Cardiac muscle cell (in vitro differentiated cells and primary cell): ENCODE data around the gene RARRES2. TPM values are rescaled to one million over a fixed set of nuclear protein-coding genes. Genes with fewer than 3 reads are reported as not detected.

Experiments used
- DNase-seq, 2 donors: peaks; one replicate each; pipeline versions ENCODE4 v3.0.0 to v3.0.0-alpha.2; 2010 to 2017; ENCODE audit warnings: low read depth in 1 of 2, low spot score in 1 of 2
- H3K27ac ChIP-seq: fragments of 200-600 bp; sonication (generic); 2 replicates; pipeline ENCODE4 v1.5.1; 2016
- H3K27me3 ChIP-seq: fragments of 200-600 bp; sonication (generic); 2 replicates; pipeline ENCODE4 v1.6.0; 2016; ENCODE audit warnings: control low read depth
- H3K36me3 ChIP-seq: fragments of 200-600 bp; sonication (generic); 2 replicates; pipeline ENCODE4 v1.5.1; 2016; ENCODE audit warnings: control low read depth
- H3K4me1 ChIP-seq: fragments of 200-600 bp; sonication (generic); 2 replicates; pipeline ENCODE4 v1.8.1; 2017; ENCODE audit warnings: low read depth, mild to moderate bottlenecking, mixed run types
- H3K4me3 ChIP-seq: fragments of 200-600 bp; sonication (generic); 2 replicates; pipeline ENCODE4 v1.5.1; 2016; ENCODE audit warnings: mild to moderate bottlenecking
- H3K9me3 ChIP-seq: fragments of 200-600 bp; sonication (generic); 2 replicates; pipeline ENCODE4 v1.5.1; 2017; ENCODE audit warnings: low read depth, mild to moderate bottlenecking, control low read depth
- polyA plus RNA-seq: library from polyadenylated mRNA; unstranded; fragments of >200 nt; fragmentation: Nextera tagmentation; extraction: Ambion mirVana; gene quantifications from 2 replicates; pipeline ENCODE4 v1.2.1, GENCODE V29; 2016
- total RNA-seq: library from RNA; depleted of rRNA; stranded (reverse); fragments of >200 nt; gene quantifications from 2 replicates; pipeline ENCODE4 v1.2.3, GENCODE V29; 2016
- TF ChIP-seq, protein P1 (sequence below): IDR thresholded peaks from 2 replicates; pipeline ENCODE4 v1.5.1; 2012; ENCODE audit warnings: low read depth, mild to moderate bottlenecking, low read length

The RARRES2 gene
- total and polyA plus RNA-seq, 2 experiments from 2014 or later = 5.5 to 8.3 TPM

DNA sequence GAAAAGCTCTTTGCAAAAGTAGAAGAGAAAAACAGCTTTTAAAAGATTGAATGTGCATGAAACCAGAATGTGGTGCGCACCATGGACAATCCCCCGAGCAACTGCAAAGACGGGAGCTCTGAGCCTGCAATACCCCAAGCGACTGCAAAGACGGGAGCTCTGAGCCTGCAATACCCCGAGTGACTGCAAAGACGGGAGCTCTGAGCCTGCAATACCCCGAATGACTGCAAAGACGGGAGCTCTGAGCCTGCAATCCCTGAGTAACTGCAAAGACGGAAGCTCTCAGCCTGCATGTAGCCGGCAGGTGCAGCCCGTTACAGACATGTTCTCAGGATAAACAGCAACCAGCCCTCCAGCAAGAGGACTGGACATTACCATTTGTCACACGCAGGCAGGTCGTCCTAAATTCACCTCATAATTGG lies 43.9 kb upstream of the RARRES2 start:
- no peak for DNase-seq
- Histone ChIP-seq H3K27me3 (no peaks in the 10 kb centered on the region), H3K27ac (peak overlapping the region; percentile 84)

DNA sequence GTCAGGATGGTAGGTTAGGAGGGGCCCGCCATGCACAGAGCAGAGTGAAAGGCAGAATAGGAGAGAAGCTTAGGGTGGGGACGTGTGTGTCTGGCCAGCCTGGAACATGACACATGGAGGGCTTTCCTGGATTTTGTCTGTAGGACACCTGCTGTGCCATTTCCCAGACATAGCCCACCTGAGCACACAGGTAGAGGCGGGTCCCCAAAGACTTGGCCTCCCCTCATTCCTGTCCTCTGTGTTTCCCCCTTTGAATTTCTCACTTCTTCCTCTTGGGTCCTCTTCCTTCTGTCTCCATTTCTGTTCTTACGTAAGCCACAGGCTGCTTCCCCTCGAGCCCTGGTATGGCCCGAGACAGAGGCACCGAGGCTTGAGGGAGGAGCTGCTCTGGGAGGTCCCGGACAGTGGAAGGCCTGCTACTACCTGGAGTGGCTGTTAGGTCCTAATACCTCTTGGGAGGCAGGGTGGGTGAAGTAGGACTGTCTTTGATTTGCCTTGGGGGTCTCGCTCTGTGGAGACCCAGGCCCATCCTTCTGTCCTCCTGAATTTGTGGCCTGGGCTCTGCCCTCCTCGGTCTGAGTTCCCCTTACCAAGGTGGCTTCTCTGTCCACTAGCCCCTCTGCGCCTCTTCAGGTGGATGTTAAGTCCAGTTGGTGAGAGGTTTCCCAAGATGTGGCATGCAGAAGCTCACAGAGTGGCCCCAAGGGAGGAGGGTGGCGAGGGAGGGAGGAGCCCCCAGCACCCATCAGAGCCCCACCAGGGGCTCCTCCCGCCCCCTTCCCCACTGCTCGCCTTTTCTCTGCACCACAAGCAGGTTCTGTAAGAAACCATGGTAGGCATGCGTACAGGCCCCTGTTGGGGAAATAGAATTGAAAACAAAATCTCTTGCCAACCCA lies 43.2 kb upstream of the RARRES2 start:
- TF ChIP-seq, protein P1, sequence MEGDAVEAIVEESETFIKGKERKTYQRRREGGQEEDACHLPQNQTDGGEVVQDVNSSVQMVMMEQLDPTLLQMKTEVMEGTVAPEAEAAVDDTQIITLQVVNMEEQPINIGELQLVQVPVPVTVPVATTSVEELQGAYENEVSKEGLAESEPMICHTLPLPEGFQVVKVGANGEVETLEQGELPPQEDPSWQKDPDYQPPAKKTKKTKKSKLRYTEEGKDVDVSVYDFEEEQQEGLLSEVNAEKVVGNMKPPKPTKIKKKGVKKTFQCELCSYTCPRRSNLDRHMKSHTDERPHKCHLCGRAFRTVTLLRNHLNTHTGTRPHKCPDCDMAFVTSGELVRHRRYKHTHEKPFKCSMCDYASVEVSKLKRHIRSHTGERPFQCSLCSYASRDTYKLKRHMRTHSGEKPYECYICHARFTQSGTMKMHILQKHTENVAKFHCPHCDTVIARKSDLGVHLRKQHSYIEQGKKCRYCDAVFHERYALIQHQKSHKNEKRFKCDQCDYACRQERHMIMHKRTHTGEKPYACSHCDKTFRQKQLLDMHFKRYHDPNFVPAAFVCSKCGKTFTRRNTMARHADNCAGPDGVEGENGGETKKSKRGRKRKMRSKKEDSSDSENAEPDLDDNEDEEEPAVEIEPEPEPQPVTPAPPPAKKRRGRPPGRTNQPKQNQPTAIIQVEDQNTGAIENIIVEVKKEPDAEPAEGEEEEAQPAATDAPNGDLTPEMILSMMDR = no peak
- DNase-seq = no peak
- Histone ChIP-seq H3K36me3 (no peaks in the 10 kb centered on the region), H3K9me3 (no peaks in the 10 kb centered on the region), H3K27me3 (no peaks in the 10 kb centered on the region), H3K4me3 (no peak overlapping the region), H3K27ac (peak overlapping the region; percentile 84), H3K4me1 (peaks cover 28% of the 10 kb centered on the region)

More for the DNA sequence above, 43.9 kb upstream of the RARRES2 start:
- TF ChIP-seq, protein P1 = no peak
- Histone ChIP-seq H3K4me1 (peaks cover 25% of the 10 kb centered on the region), H3K4me3 (no peak overlapping the region), H3K36me3 (no peaks in the 10 kb centered on the region), H3K9me3 (no peaks in the 10 kb centered on the region)

DNA sequence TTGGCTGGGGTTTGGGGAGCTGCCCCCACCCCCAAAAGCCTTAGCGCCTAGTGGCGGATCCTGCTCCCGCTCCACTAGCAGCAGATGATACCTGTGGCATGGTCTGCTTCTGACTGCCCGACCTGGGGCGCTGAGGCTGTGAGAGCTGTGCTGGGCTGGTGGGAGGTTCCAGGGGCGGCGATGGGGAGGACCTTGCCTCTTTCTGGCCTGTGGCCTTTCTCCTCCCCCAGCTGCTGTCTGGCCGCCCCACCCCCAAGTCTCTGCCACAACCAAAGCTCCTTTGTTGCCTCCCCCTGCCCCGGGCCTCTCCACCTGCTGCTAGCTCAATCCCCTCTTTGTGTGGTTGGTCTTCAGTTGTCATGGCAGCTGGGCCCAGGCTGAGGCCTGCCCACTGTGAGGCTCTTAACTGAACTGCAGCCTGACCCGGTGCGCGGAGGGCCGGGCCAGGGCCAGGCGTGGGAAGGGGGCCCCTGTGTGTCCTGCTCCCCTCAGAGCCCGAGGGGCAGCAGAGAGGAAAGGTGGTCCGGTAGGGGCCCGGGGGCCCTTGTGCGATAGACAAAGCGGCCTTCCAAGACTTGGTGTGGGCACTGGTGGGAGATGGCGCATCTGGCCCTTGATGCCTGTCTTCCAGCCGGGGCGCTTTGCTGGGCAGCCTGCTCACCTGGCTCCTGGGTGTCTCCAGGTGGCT lies 42.4 kb upstream of the RARRES2 start:
- H3K27me3 ChIP-seq = no peaks in the 10 kb centered on the region
- peak overlapping the region; percentile 84 for H3K27ac ChIP-seq
- TF ChIP-seq, protein P1 = no peak
- peaks cover 28% of the 10 kb centered on the region for H3K4me1 ChIP-seq
- no peaks in the 10 kb centered on the region for H3K36me3 ChIP-seq
- no peak overlapping the region for H3K4me3 ChIP-seq
- DNase-seq = peak in 1 of 2 donors; percentile 90
- H3K9me3 ChIP-seq = no peaks in the 10 kb centered on the region

DNA sequence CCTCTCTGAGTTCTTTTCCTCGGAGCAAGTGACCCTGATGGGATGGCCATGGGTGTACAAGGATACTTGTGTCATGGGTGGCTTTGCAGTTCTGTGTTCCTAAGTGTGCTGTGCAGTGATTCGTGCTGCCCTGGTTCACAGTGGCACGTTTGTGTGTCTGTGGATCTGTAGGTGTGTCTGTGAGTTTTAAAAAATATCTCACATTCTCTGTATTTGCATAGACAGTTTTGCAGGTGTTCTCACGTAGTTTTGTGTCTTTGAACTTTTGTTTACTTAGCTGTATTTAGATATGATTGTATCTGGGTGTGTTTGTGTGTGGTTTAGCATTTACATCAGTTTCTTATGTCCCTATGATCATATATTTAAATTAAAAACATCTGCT lies 41.4 kb upstream of the RARRES2 start:
- DNase-seq = no peak
- TF ChIP-seq, protein P1 = no peak
- H3K4me3 ChIP-seq = no peak overlapping the region

DNA sequence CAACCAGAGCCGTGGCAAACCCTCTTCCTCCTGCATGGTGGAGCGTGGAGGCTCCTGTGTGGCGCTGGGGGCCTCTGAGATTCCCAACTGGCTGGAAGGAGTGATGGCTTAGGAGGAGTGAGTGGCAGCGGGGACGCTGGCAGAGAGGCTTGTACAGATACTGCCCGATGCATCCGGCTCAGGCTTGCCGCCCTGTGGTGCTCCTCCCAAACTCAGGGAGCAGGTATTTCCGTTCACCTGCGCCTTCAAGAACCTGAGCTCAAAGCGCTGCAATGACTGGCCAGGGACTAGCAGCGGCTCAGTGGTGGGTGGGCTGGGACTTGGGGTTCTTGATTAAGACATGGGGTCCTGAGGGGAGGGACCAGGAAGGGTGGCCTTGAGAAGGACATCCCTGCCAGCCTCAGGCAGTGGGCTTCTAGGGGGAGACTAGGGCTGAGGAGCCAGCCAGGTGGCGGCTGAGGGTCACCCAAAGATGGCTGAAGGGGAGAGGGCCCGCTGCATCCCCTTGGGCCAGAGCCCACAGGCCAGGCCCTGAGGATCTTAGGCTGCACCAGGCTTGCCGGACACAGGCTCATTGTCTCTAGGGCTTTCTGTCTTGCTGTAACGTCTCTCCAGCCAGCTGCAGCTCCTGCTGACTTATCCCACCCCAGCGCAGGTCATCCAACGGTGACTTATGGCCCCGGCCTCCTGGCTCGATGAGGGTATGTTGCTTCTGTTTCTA lies 40.9 kb upstream of the RARRES2 start:
- H3K27ac ChIP-seq = no peak overlapping the region
- TF ChIP-seq, protein P1 = no peak

More for the DNA sequence above, 41.4 kb upstream of the RARRES2 start:
- H3K27ac ChIP-seq = peak overlapping the region; percentile 84
- H3K36me3 ChIP-seq = no peaks in the 10 kb centered on the region
- no peaks in the 10 kb centered on the region for H3K9me3 ChIP-seq
- peaks cover 31% of the 10 kb centered on the region for H3K4me1 ChIP-seq
- H3K27me3 ChIP-seq = no peaks in the 10 kb centered on the region

More for the DNA sequence above, 40.9 kb upstream of the RARRES2 start:
- Histone ChIP-seq H3K4me3 (no peak overlapping the region), H3K9me3 (no peaks in the 10 kb centered on the region), H3K27me3 (no peaks in the 10 kb centered on the region), H3K36me3 (no peaks in the 10 kb centered on the region), H3K4me1 (peaks cover 33% of the 10 kb centered on the region)
- no peak for DNase-seq
